Uterus (tissue), 2 donors: ENCODE data around the gene FAM83B.

Source experiments
- CTCF ChIP-seq, 4 experiments: fragments of 200-600 bp in 2 of 4; fragments of 450-650 bp in 2 of 4; sonication (generic) in 2 of 4; IDR thresholded peaks; one replicate each; pipeline ENCODE4 v1.5.1; 2016 to 2019; ENCODE audit warnings: antibody characterized with exemption in 4 of 4, mild to moderate bottlenecking in 2 of 4, moderate library complexity in 1 of 4
- POLR2A ChIP-seq, 2 donors: fragments of 450-650 bp; IDR thresholded peaks; one replicate each; pipeline ENCODE4 v1.6.1; 2016; ENCODE audit warnings: antibody characterized with exemption in 2 of 2, mild to moderate bottlenecking in 1 of 2, moderate library complexity in 1 of 2

DNA sequence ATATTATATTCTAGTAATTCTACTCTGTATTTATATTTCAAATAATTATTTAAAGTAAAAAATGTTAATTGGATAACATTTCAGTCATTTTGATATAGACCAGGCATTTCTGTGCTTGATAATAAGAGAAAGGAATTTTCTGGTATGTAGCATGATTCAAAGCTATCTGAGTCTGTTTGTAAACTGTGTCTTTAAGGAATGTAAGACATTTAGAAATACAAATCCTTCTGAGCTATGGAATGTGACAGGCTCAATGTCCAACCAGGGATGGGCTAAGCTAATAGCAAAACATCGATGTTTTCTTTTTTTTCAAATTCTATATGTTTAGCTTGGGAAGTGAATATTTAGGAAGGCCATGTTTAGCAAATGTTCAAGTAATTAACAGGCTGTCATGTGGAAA is 41.5 kb upstream of the FAM83B start:
- TF ChIP-seq CTCF (IDR thresholded peaks at IDR 0.05) = no peak
- TF ChIP-seq POLR2A (IDR thresholded peaks at IDR 0.05) = no peak
